ENCODE data around the gene TBXAS1. TPM values are rescaled to one million over a fixed set of nuclear protein-coding genes. Genes with fewer than 3 reads are reported as not detected.

Gene TBXAS1
- total and polyA plus RNA-seq, 4 donors: 19.6 to 126 (median 55.2) TPM

- Histone ChIP-seq H3K4me1 (ENCODE audit: control insufficient read depth in 5 of 5, insufficient read depth in 5 of 5, low read length in 5 of 5) (peaks cover 0 to 5% (median 4%) of the 10 kb centered on the region in 5 donors), H3K36me3 (ENCODE audit: control insufficient read depth in 4 of 4, insufficient read depth in 4 of 4, low read length in 4 of 4) (peaks cover 0 to 2% (median 0%) of the 10 kb centered on the region in 4 donors), H3K27ac (ENCODE audit: low read depth in 1 of 2, low read length in 1 of 2) (no peak overlapping the region), H3K9ac (ENCODE audit: insufficient read depth in 1 of 2, low read length in 2 of 2) (no peak overlapping the region), H3K9me3 (ENCODE audit: control insufficient read depth in 4 of 4, insufficient read depth in 3 of 4, low read length in 3 of 4) (no peaks in the 10 kb centered on the region), H3K27me3 (ENCODE audit: control insufficient read depth in 3 of 3, insufficient read depth in 3 of 3, low read length in 2 of 3) (no peaks in the 10 kb centered on the region), H3K4me3 (no peak overlapping the region)
- peak; percentile 55 to 91 (median 80) for DNase-seq
- WGBS, 2 donors: 80 to 84% methylated on average over 6 of the region's 6 CpGs
- ATAC-seq (ENCODE audit: insufficient read depth, low FRiP score): no peak
- TF ChIP-seq, protein P1, sequence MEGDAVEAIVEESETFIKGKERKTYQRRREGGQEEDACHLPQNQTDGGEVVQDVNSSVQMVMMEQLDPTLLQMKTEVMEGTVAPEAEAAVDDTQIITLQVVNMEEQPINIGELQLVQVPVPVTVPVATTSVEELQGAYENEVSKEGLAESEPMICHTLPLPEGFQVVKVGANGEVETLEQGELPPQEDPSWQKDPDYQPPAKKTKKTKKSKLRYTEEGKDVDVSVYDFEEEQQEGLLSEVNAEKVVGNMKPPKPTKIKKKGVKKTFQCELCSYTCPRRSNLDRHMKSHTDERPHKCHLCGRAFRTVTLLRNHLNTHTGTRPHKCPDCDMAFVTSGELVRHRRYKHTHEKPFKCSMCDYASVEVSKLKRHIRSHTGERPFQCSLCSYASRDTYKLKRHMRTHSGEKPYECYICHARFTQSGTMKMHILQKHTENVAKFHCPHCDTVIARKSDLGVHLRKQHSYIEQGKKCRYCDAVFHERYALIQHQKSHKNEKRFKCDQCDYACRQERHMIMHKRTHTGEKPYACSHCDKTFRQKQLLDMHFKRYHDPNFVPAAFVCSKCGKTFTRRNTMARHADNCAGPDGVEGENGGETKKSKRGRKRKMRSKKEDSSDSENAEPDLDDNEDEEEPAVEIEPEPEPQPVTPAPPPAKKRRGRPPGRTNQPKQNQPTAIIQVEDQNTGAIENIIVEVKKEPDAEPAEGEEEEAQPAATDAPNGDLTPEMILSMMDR (IDR thresholded peaks at IDR 0.05; ENCODE audit: control extremely low read depth, extremely low read depth): no peak
Observed at GRCh38 chr7:139909379-139910050, 80.5 kb downstream of the TBXAS1 start.

- no peaks in the 10 kb centered on the region for H3K9me3 ChIP-seq (ENCODE audit: control insufficient read depth in 4 of 4, insufficient read depth in 3 of 4, low read length in 3 of 4)
- H3K9ac ChIP-seq (ENCODE audit: insufficient read depth in 1 of 2, low read length in 2 of 2): no peak overlapping the region
- no peak for DNase-seq
- 90% methylated on average over 11 of the region's 11 CpGs for WGBS, 2 donors
- no peak for ATAC-seq (ENCODE audit: insufficient read depth, low FRiP score)
- H3K4me3 ChIP-seq: no peak overlapping the region
- no peaks in the 10 kb centered on the region for H3K27me3 ChIP-seq (ENCODE audit: control insufficient read depth in 3 of 3, insufficient read depth in 3 of 3, low read length in 2 of 3)
- H3K4me1 ChIP-seq (ENCODE audit: control insufficient read depth in 5 of 5, insufficient read depth in 5 of 5, low read length in 5 of 5): peaks cover 0 to 23% (median 5%) of the 10 kb centered on the region in 5 donors
- no peak overlapping the region for H3K27ac ChIP-seq (ENCODE audit: low read depth in 1 of 2, low read length in 1 of 2)
- TF ChIP-seq, protein P1 (IDR thresholded peaks at IDR 0.05; ENCODE audit: control extremely low read depth, extremely low read depth): no peak
- peaks cover 0 to 2% (median 0%) of the 10 kb centered on the region in 4 donors for H3K36me3 ChIP-seq (ENCODE audit: control insufficient read depth in 4 of 4, insufficient read depth in 4 of 4, low read length in 4 of 4)
Observed at GRCh38 chr7:139913021-139913844, 84.2 kb downstream of the TBXAS1 start.

GRCh38 chr7:139913845-139914135 lies 84.7 kb downstream of the TBXAS1 start:
- H3K9ac ChIP-seq (ENCODE audit: insufficient read depth in 1 of 2, low read length in 2 of 2): no peak overlapping the region
- H3K27me3 ChIP-seq (ENCODE audit: control insufficient read depth in 3 of 3, insufficient read depth in 3 of 3, low read length in 2 of 3): no peaks in the 10 kb centered on the region
- ATAC-seq (ENCODE audit: insufficient read depth, low FRiP score) (no peak), DNase-seq (no peak)
- TF ChIP-seq, protein P1 (IDR thresholded peaks at IDR 0.05; ENCODE audit: control extremely low read depth, extremely low read depth): no peak
- no peak overlapping the region for H3K27ac ChIP-seq (ENCODE audit: low read depth in 1 of 2, low read length in 1 of 2)
- H3K9me3 ChIP-seq (ENCODE audit: control insufficient read depth in 4 of 4, insufficient read depth in 3 of 4, low read length in 3 of 4): no peaks in the 10 kb centered on the region
- H3K36me3 ChIP-seq (ENCODE audit: control insufficient read depth in 4 of 4, insufficient read depth in 4 of 4, low read length in 4 of 4): peaks cover 0 to 2% (median 0%) of the 10 kb centered on the region in 4 donors
- 75 to 89% methylated on average over 4 of the region's 4 CpGs for WGBS, 2 donors
- H3K4me1 ChIP-seq (ENCODE audit: control insufficient read depth in 5 of 5, insufficient read depth in 5 of 5, low read length in 5 of 5): peaks cover 0 to 29% (median 10%) of the 10 kb centered on the region in 5 donors
- H3K4me3 ChIP-seq: no peak overlapping the region
